SK-N-SH treated with all-trans-retinoic acid at 6 μM for 48 hours (cell line): Measurements from ENCODE around the gene PAK5.

Experiments
- ATAC-seq: fragments of 200-7000 bp; cut with Tn5 transposase; 3 replicates; pipeline ENCODE4 v1.9.1; 2020; ENCODE audit warnings: mild to moderate bottlenecking, moderate library complexity
- ARNTL ChIP-seq: fragments of 450-650 bp; formaldehyde crosslinking; IDR thresholded peaks from 2 replicates; pipeline ENCODE4 v1.5.0; 2020; ENCODE audit warnings: low read depth, mild to moderate bottlenecking, moderate library complexity, borderline replicate concordance
- BACH2 ChIP-seq: fragments of 250-450 bp; sonication (Bioruptor Pico); IDR thresholded peaks from 2 replicates; pipeline ENCODE4 v1.9.0; 2021; ENCODE audit warnings: mild to moderate bottlenecking, borderline replicate concordance
- CREB5 ChIP-seq: fragments of 250-450 bp; sonication (Bioruptor Pico); IDR thresholded peaks from 2 replicates; pipeline ENCODE4 v1.5.1; 2020; ENCODE audit warnings: low read depth, mild to moderate bottlenecking, moderate library complexity
- CSDC2 ChIP-seq: fragments of 250-450 bp; sonication (Bioruptor Pico); IDR thresholded peaks from 2 replicates; pipeline ENCODE4 v1.5.0; 2020; ENCODE audit warnings: mild to moderate bottlenecking, moderate library complexity
- CSRNP3 ChIP-seq: fragments of 250-450 bp; sonication (Bioruptor Pico); IDR thresholded peaks from 2 replicates; pipeline ENCODE4 v1.5.1; 2021; ENCODE audit warnings: mild to moderate bottlenecking, moderate library complexity
- ESRRG ChIP-seq: fragments of 250-450 bp; sonication (Bioruptor Pico); IDR thresholded peaks from 2 replicates; pipeline ENCODE4 v1.6.1; 2021; ENCODE audit warnings: mild to moderate bottlenecking
- GLIS3 ChIP-seq: fragments of 250-450 bp; sonication (Bioruptor Pico); IDR thresholded peaks from 2 replicates; pipeline ENCODE4 v1.5.0; 2020; ENCODE audit warnings: mild to moderate bottlenecking, moderate library complexity
- ISL1 ChIP-seq: fragments of 250-450 bp; sonication (Bioruptor Pico); IDR thresholded peaks from 2 replicates; pipeline ENCODE4 v2.1.2; 2022; ENCODE audit warnings: mild to moderate bottlenecking, moderate library complexity
- OSR1 ChIP-seq: fragments of 250-450 bp; sonication (Bioruptor Pico); IDR thresholded peaks from 2 replicates; pipeline ENCODE4 v1.8.0; 2022; ENCODE audit warnings: moderate library complexity, mild to moderate bottlenecking, inconsistent platforms
- PATZ1 ChIP-seq: fragments of 250-450 bp; sonication (Bioruptor Pico); IDR thresholded peaks from 2 replicates; pipeline ENCODE4 v1.8.0; 2020; ENCODE audit warnings: mild to moderate bottlenecking, moderate library complexity, borderline replicate concordance
- POU6F1 ChIP-seq: fragments of 250-450 bp; sonication (Bioruptor Pico); IDR thresholded peaks from 2 replicates; pipeline ENCODE4 v1.8.0; 2021; ENCODE audit warnings: low read depth, mild to moderate bottlenecking, moderate library complexity, borderline replicate concordance
- PPARA ChIP-seq: fragments of 250-450 bp; sonication (Bioruptor Pico); IDR thresholded peaks from 2 replicates; pipeline ENCODE4 v1.5.0; 2020; ENCODE audit warnings: mild to moderate bottlenecking, borderline replicate concordance
- RARB ChIP-seq: fragments of 250-450 bp; sonication (Bioruptor Pico); IDR thresholded peaks from 2 replicates; pipeline ENCODE4 v1.8.0; 2021; ENCODE audit warnings: mild to moderate bottlenecking, moderate library complexity
- SNAI2 ChIP-seq: fragments of 250-450 bp; sonication (Bioruptor Pico); IDR thresholded peaks from 2 replicates; pipeline ENCODE4 v1.5.0; 2020; ENCODE audit warnings: mild to moderate bottlenecking, moderate library complexity
- TCF4 ChIP-seq: fragments of 250-450 bp; sonication (Bioruptor Pico); IDR thresholded peaks from 2 replicates; pipeline ENCODE4 v1.8.0; 2021; ENCODE audit warnings: mild to moderate bottlenecking, moderate library complexity, borderline replicate concordance
- TOX ChIP-seq: fragments of 250-450 bp; sonication (Bioruptor Pico); IDR thresholded peaks from 2 replicates; pipeline ENCODE4 v1.8.0; 2021; ENCODE audit warnings: mild to moderate bottlenecking, moderate library complexity, borderline replicate concordance
- TSHZ2 ChIP-seq: fragments of 250-450 bp; sonication (Bioruptor Pico); IDR thresholded peaks from 2 replicates; pipeline ENCODE4 v1.5.0; 2020; ENCODE audit warnings: mild to moderate bottlenecking, moderate library complexity
- ZC3H10 ChIP-seq: fragments of 250-450 bp; sonication (Bioruptor Pico); IDR thresholded peaks from 2 replicates; pipeline ENCODE4 v1.5.1; 2021; ENCODE audit warnings: mild to moderate bottlenecking, moderate library complexity
- ZNF565 ChIP-seq: fragments of 450-650 bp; formaldehyde crosslinking; conservative IDR thresholded peaks from 2 replicates; pipeline ENCODE4 v1.5.0; 2020; ENCODE audit warnings: low read depth, mild to moderate bottlenecking, moderate library complexity
- ZNF70 ChIP-seq: fragments of 450-650 bp; formaldehyde crosslinking; IDR thresholded peaks from 2 replicates; pipeline ENCODE4 v1.5.0; 2020; ENCODE audit warnings: mild to moderate bottlenecking, moderate library complexity
- ZNF8 ChIP-seq: fragments of 450-650 bp; formaldehyde crosslinking; IDR thresholded peaks from 2 replicates; pipeline ENCODE4 v1.5.0; 2020; ENCODE audit warnings: mild to moderate bottlenecking, moderate library complexity

The PAK5 gene

GRCh38 chr20:9600562-9600961, 238.3 kb downstream of the PAK5 start:
- ATAC-seq: no peak
- TF ChIP-seq SNAI2 (CRISPR knock-in tag) (no peak), TOX (CRISPR knock-in tag) (no peak), ZNF70 (CRISPR knock-in tag) (no peak), PATZ1 (CRISPR knock-in tag) (no peak), ZC3H10 (no peak), ZNF565 (CRISPR knock-in tag) (no peak), RARB (CRISPR knock-in tag) (no peak), OSR1 (CRISPR knock-in tag) (no peak), BACH2 (CRISPR knock-in tag) (no peak), CSDC2 (no peak), CSRNP3 (CRISPR knock-in tag) (no peak), ARNTL (no peak), PPARA (no peak), ZNF8 (no peak), POU6F1 (CRISPR knock-in tag) (no peak), ESRRG (no peak), ISL1 (no peak), TCF4 (no peak), TSHZ2 (CRISPR knock-in tag) (no peak), CREB5 (CRISPR knock-in tag) (no peak)

- ATAC-seq: no peak
- TF ChIP-seq GLIS3 (CRISPR knock-in tag): no peak
- no peak for TF ChIP-seq ARNTL
- no peak for TF ChIP-seq ZNF565 (CRISPR knock-in tag)
- TF ChIP-seq BACH2 (CRISPR knock-in tag): no peak
- no peak for TF ChIP-seq CSRNP3 (CRISPR knock-in tag)
- no peak for TF ChIP-seq PATZ1 (CRISPR knock-in tag)
- no peak for TF ChIP-seq ZC3H10
- no peak for TF ChIP-seq ZNF70 (CRISPR knock-in tag)
- no peak for TF ChIP-seq POU6F1 (CRISPR knock-in tag)
- TF ChIP-seq TOX (CRISPR knock-in tag): no peak
- TF ChIP-seq ESRRG: no peak
- TF ChIP-seq, all 23 proteins: peak for 0
Measured at GRCh38 chr20:9597547-9597946, 241.3 kb downstream of the PAK5 start.
